ENCODE measurements around the gene MVB12B. TPM values are rescaled to one million over a fixed set of nuclear protein-coding genes. Genes with fewer than 3 reads are reported as not detected.

The MVB12B gene
- total RNA-seq, 4 donors from 2014 or later = 27.2 to 36.9 (median 33.2) TPM

GRCh38 chr9:126336736-126337325 is 10.2 kb downstream of the MVB12B start:
- 74 to 78% methylated on average over 9 to 10 of the region's 10 CpGs for WGBS, 2 donors
- peaks cover 0 to 90% (median 37%) of the 10 kb centered on the region in 4 donors for H3K4me1 ChIP-seq
- H3K27me3 ChIP-seq = no peaks in the 10 kb centered on the region
- peak overlapping the region in 3 of 4 donors; percentile 58 to 87 (median 81) for H3K27ac ChIP-seq
- H3K36me3 ChIP-seq = peaks cover 0 to 14% (median 0%) of the 10 kb centered on the region in 3 donors
- H3K4me3 ChIP-seq = no peak overlapping the region
- TF ChIP-seq CTCF (IDR thresholded peaks at IDR 0.05) = no peak
- TF ChIP-seq EP300 (IDR thresholded peaks at IDR 0.05) = no peak
- TF ChIP-seq POLR2A (IDR thresholded peaks at IDR 0.05) = no peak
- H3K9me3 ChIP-seq = no peaks in the 10 kb centered on the region
- peak in 1 of 2 donors; percentile 2 for DNase-seq (ENCODE audit: low spot score in 2 of 2)

- DNase-seq (ENCODE audit: low spot score in 2 of 2) = no peak
- H3K9me3 ChIP-seq = no peaks in the 10 kb centered on the region
- peak overlapping the region; percentile 47 to 87 (median 70) for H3K27ac ChIP-seq
- peaks cover 0 to 21% (median 0%) of the 10 kb centered on the region in 3 donors for H3K36me3 ChIP-seq
- peaks cover 0 to 90% (median 29%) of the 10 kb centered on the region in 4 donors for H3K4me1 ChIP-seq
- no peak for TF ChIP-seq CTCF (IDR thresholded peaks at IDR 0.05)
- TF ChIP-seq POLR2A (IDR thresholded peaks at IDR 0.05) = no peak
- TF ChIP-seq EP300 (IDR thresholded peaks at IDR 0.05) = peak in 1 of 2 donors; percentile 10
- H3K27me3 ChIP-seq = no peaks in the 10 kb centered on the region
- H3K4me3 ChIP-seq = peak overlapping the region in 1 of 4 donors; percentile 9
- whole genome bisulfite sequencing, 2 donors = 49 to 68% methylated on average over 28 to 32 of the region's 32 CpGs
Measured at GRCh38 chr9:126337729-126338372, 11.2 kb downstream of the MVB12B start.

GRCh38 chr9:126338945-126339344 is 12.3 kb downstream of the MVB12B start:
- Histone ChIP-seq H3K27ac (peak overlapping the region; percentile 47 to 87 (median 70)), H3K4me1 (peaks cover 0 to 88% (median 30%) of the 10 kb centered on the region in 4 donors), H3K4me3 (no peak overlapping the region), H3K9me3 (no peaks in the 10 kb centered on the region), H3K27me3 (no peaks in the 10 kb centered on the region), H3K36me3 (peaks cover 0 to 21% (median 0%) of the 10 kb centered on the region in 3 donors)
- no peak for TF ChIP-seq EP300 (IDR thresholded peaks at IDR 0.05)
- no peak for TF ChIP-seq POLR2A (IDR thresholded peaks at IDR 0.05)
- TF ChIP-seq CTCF (IDR thresholded peaks at IDR 0.05) = no peak
- 25 to 34% methylated on average over 3 of the region's 3 CpGs for WGBS, 2 donors
- DNase-seq (ENCODE audit: low spot score in 2 of 2) = no peak

GRCh38 chr9:126341426-126341825 is 14.8 kb downstream of the MVB12B start:
- peaks cover 0 to 34% (median 0%) of the 10 kb centered on the region in 3 donors for H3K36me3 ChIP-seq
- 67 to 74% methylated on average over 4 of the region's 4 CpGs for WGBS, 2 donors
- peaks cover 0 to 70% (median 14%) of the 10 kb centered on the region in 4 donors for H3K4me1 ChIP-seq
- H3K4me3 ChIP-seq = no peak overlapping the region
- H3K9me3 ChIP-seq = no peaks in the 10 kb centered on the region
- TF ChIP-seq EP300 (IDR thresholded peaks at IDR 0.05) (no peak), POLR2A (IDR thresholded peaks at IDR 0.05) (no peak), CTCF (IDR thresholded peaks at IDR 0.05) (no peak)
- H3K27ac ChIP-seq = peak overlapping the region in 1 of 4 donors; percentile 60
- H3K27me3 ChIP-seq = no peaks in the 10 kb centered on the region
- DNase-seq (ENCODE audit: low spot score in 2 of 2) = no peak

- Histone ChIP-seq H3K9me3 (no peaks in the 10 kb centered on the region), H3K36me3 (peaks cover 0 to 34% (median 0%) of the 10 kb centered on the region in 3 donors), H3K4me3 (no peak overlapping the region), H3K27me3 (no peaks in the 10 kb centered on the region), H3K4me1 (peaks cover 0 to 70% (median 15%) of the 10 kb centered on the region in 4 donors), H3K27ac (peak overlapping the region in 2 of 4 donors; percentile 42 to 60)
- 91 to 94% methylated on average over 4 of the region's 4 CpGs for WGBS, 2 donors
- DNase-seq (ENCODE audit: low spot score in 2 of 2) = no peak
- TF ChIP-seq POLR2A (IDR thresholded peaks at IDR 0.05) = no peak
- TF ChIP-seq CTCF (IDR thresholded peaks at IDR 0.05) = no peak
- TF ChIP-seq EP300 (IDR thresholded peaks at IDR 0.05) = no peak
Measured at GRCh38 chr9:126341902-126342301, 15.3 kb downstream of the MVB12B start.

Measured in tibial nerve (tissue), 4 donors.